ENCODE results near the gene FGD6. TPM values are rescaled to one million over a fixed set of nuclear protein-coding genes. Genes with fewer than 3 reads are reported as not detected.
"Not testable (repeated sequence)": the region's sequence is repeated elsewhere in the genome, so short reads cannot be mapped to it uniquely, and the experiment has no call there.

The FGD6 gene
- total RNA-seq, 1 experiment from 2014 or later = 0.92 TPM

GRCh38 chr12:95205016-95205624 lies 12.1 kb downstream of the FGD6 start:
- no peak for DNase-seq (ENCODE audit: low read depth)

- DNase-seq (ENCODE audit: low read depth) = peak; percentile 42
Observed at GRCh38 chr12:95204141-95204866, 13.0 kb downstream of the FGD6 start.

GRCh38 chr12:95203487-95204030 lies 13.7 kb downstream of the FGD6 start:
- DNase-seq (ENCODE audit: low read depth) = no peak

GRCh38 chr12:95202691-95203486 lies 14.4 kb downstream of the FGD6 start:
- no peak for DNase-seq (ENCODE audit: low read depth)

- no peak for DNase-seq (ENCODE audit: low read depth)
Observed at GRCh38 chr12:95201056-95201670, 16.1 kb downstream of the FGD6 start.

- peak; percentile 8 for DNase-seq (ENCODE audit: low read depth)
Observed at GRCh38 chr12:95200128-95200894, 17.0 kb downstream of the FGD6 start.

- no peak for DNase-seq (ENCODE audit: low read depth)
Observed at GRCh38 chr12:95198914-95199313, 18.4 kb downstream of the FGD6 start.

- no peak for DNase-seq (ENCODE audit: low read depth)
Observed at GRCh38 chr12:95197636-95198035, 19.6 kb downstream of the FGD6 start.

- DNase-seq (ENCODE audit: low read depth) = not testable (repeated sequence)
Observed at GRCh38 chr12:95196875-95197569, 20.2 kb downstream of the FGD6 start.

GRCh38 chr12:95195122-95195521 lies 22.1 kb downstream of the FGD6 start:
- no peak for DNase-seq (ENCODE audit: low read depth)

- no peak for DNase-seq (ENCODE audit: low read depth)
Observed at GRCh38 chr12:95193139-95193538, 24.1 kb downstream of the FGD6 start.

GRCh38 chr12:95192271-95192670 lies 25.0 kb downstream of the FGD6 start:
- DNase-seq (ENCODE audit: low read depth) = no peak

GRCh38 chr12:95191060-95191696 lies 26.1 kb downstream of the FGD6 start:
- DNase-seq (ENCODE audit: low read depth) = no peak

- no peak for DNase-seq (ENCODE audit: low read depth)
Observed at GRCh38 chr12:95187865-95188415, 29.3 kb downstream of the FGD6 start.

GRCh38 chr12:95185854-95186253 lies 31.4 kb downstream of the FGD6 start:
- no peak for DNase-seq (ENCODE audit: low read depth)

- no peak for DNase-seq (ENCODE audit: low read depth)
Observed at GRCh38 chr12:95185072-95185471, 32.2 kb downstream of the FGD6 start.

- DNase-seq (ENCODE audit: low read depth) = no peak
Observed at GRCh38 chr12:95184121-95184520, 33.1 kb downstream of the FGD6 start.

- DNase-seq (ENCODE audit: low read depth) = peak; percentile 12
Observed at GRCh38 chr12:95182868-95183415, 34.3 kb downstream of the FGD6 start.

GRCh38 chr12:95181103-95181502 lies 36.2 kb downstream of the FGD6 start:
- no peak for DNase-seq (ENCODE audit: low read depth)

All from LHCN-M2 (cell line).